GM19238 (cell line): ENCODE measurements around the gene TINCR.
"Not testable (repeated sequence)": the region's sequence is repeated elsewhere in the genome, so short reads cannot be mapped to it uniquely, and the experiment has no call there.

Experiments used
- DNase-seq: peaks from one replicate; pipeline ENCODE4 v3.0.0; 2011; ENCODE audit warnings: low spot score; ENCODE audit not compliant: insufficient read length

TINCR gene

GRCh38 chr19:5567360-5567969 is at the start of gene TINCR:
TINCR (minus strand) TSS chr19:5567953.
- DNase-seq: no peak

- DNase-seq: no peak
These were observed 49.3 kb upstream of the TINCR start for GRCh38 chr19:5617080-5617479.

GRCh38 chr19:5615756-5616327 is 48.1 kb upstream of the TINCR start:
- DNase-seq: no peak

GRCh38 chr19:5612891-5613865 is 45.4 kb upstream of the TINCR start:
- DNase-seq: no peak

- DNase-seq: no peak
These were observed 42.2 kb upstream of the TINCR start for GRCh38 chr19:5609881-5610448.

- not testable (repeated sequence) for DNase-seq
These were observed 41.0 kb upstream of the TINCR start for GRCh38 chr19:5608766-5609165.

GRCh38 chr19:5608291-5608690 is 40.5 kb upstream of the TINCR start:
- DNase-seq: no peak

GRCh38 chr19:5607318-5608275 is 39.8 kb upstream of the TINCR start:
- DNase-seq: no peak

GRCh38 chr19:5605362-5605761 is 37.6 kb upstream of the TINCR start:
- DNase-seq: no peak

- DNase-seq: no peak
These were observed 35.9 kb upstream of the TINCR start for GRCh38 chr19:5603626-5604025.

- no peak for DNase-seq
These were observed 33.0 kb upstream of the TINCR start for GRCh38 chr19:5600797-5601196.

- DNase-seq: no peak
These were observed 28.0 kb upstream of the TINCR start for GRCh38 chr19:5595745-5596144.

GRCh38 chr19:5595129-5595528 is 27.4 kb upstream of the TINCR start:
- no peak for DNase-seq

GRCh38 chr19:5594521-5594950 is 26.8 kb upstream of the TINCR start:
- no peak for DNase-seq

GRCh38 chr19:5593343-5594255 is 25.8 kb upstream of the TINCR start:
- no peak for DNase-seq

- no peak for DNase-seq
These were observed 25.0 kb upstream of the TINCR start for GRCh38 chr19:5592531-5593342.

- no peak for DNase-seq
These were observed 23.7 kb upstream of the TINCR start for GRCh38 chr19:5591476-5591875.

GRCh38 chr19:5590865-5591154 is 23.1 kb upstream of the TINCR start:
- DNase-seq: no peak
